Type B pancreatic cell (in vitro differentiated cells): ENCODE measurements around the gene BLOC1S2. TPM values are rescaled to one million over a fixed set of nuclear protein-coding genes. Genes with fewer than 3 reads are reported as not detected.
A peak's percentile ranks its signal among the peaks of the same experiment; 100 is the strongest.

ENCODE experiments used
- DNase-seq: peaks from one replicate; pipeline ENCODE4 v3.0.0; 2021; ENCODE audit warnings: mixed read lengths; ENCODE audit not compliant: unreplicated experiment; ENCODE audit errors: extremely low spot score
- H3K27ac Mint-ChIP-seq: 2 replicates; pipeline ENCODE4 v1.8.0; 2021; ENCODE audit warnings: mild to moderate bottlenecking, mixed read lengths
- H3K27me3 Mint-ChIP-seq: 2 replicates; pipeline ENCODE4 v1.8.0; 2021; ENCODE audit warnings: mixed read lengths
- H3K36me3 Mint-ChIP-seq: 2 replicates; pipeline ENCODE4 v1.8.0; 2021; ENCODE audit warnings: mixed read lengths
- H3K4me1 Mint-ChIP-seq: one replicate; pipeline ENCODE4 v1.8.0; 2021; ENCODE audit warnings: mixed read lengths; ENCODE audit not compliant: unreplicated experiment
- H3K4me3 Mint-ChIP-seq: 2 replicates; pipeline ENCODE4 v1.8.0; 2021; ENCODE audit warnings: mild to moderate bottlenecking, mixed read lengths
- H3K9me3 Mint-ChIP-seq: 2 replicates; pipeline ENCODE4 v1.8.0; 2021; ENCODE audit warnings: mixed read lengths
- CTCF ChIP-seq: fragments of 200-600 bp; sonication (generic); conservative IDR thresholded peaks from 2 replicates; pipeline ENCODE4 v1.5.0; 2021; ENCODE audit warnings: antibody characterized with exemption, mild to moderate bottlenecking
- total RNA-seq: library from RNA; stranded (reverse); gene quantifications from 2 replicates; pipeline ENCODE4 v1.2.1, GENCODE V29; 2021; ENCODE audit warnings: low replicate concordance

BLOC1S2 gene
- total RNA-seq, 1 donor from 2014 or later, result 39.5 TPM

GRCh38 chr10:100318207-100318606 lies 31.7 kb upstream of the BLOC1S2 start:
- H3K36me3 Mint-ChIP-seq, result no peaks in the 10 kb centered on the region
- no peak overlapping the region for H3K27ac Mint-ChIP-seq
- no peaks in the 10 kb centered on the region for H3K4me1 Mint-ChIP-seq
- no peak for TF ChIP-seq CTCF
- no peak for DNase-seq
- peaks cover 57% of the 10 kb centered on the region for H3K27me3 Mint-ChIP-seq
- H3K4me3 Mint-ChIP-seq, result no peak overlapping the region
- no peaks in the 10 kb centered on the region for H3K9me3 Mint-ChIP-seq

GRCh38 chr10:100315615-100316014 lies 29.1 kb upstream of the BLOC1S2 start:
- Mint-ChIP-seq H3K27me3 (peaks cover 73% of the 10 kb centered on the region), H3K4me3 (no peak overlapping the region), H3K27ac (no peak overlapping the region), H3K36me3 (no peaks in the 10 kb centered on the region), H3K4me1 (no peaks in the 10 kb centered on the region), H3K9me3 (no peaks in the 10 kb centered on the region)
- no peak for TF ChIP-seq CTCF
- DNase-seq, result no peak

- no peaks in the 10 kb centered on the region for H3K36me3 Mint-ChIP-seq
- TF ChIP-seq CTCF, result no peak
- H3K4me1 Mint-ChIP-seq, result no peaks in the 10 kb centered on the region
- no peak overlapping the region for H3K27ac Mint-ChIP-seq
- H3K4me3 Mint-ChIP-seq, result no peak overlapping the region
- peaks cover 73% of the 10 kb centered on the region for H3K27me3 Mint-ChIP-seq
- H3K9me3 Mint-ChIP-seq, result no peaks in the 10 kb centered on the region
- DNase-seq, result no peak
Measured at GRCh38 chr10:100311298-100311697, 24.8 kb upstream of the BLOC1S2 start.

- Mint-ChIP-seq H3K4me3 (no peak overlapping the region), H3K27me3 (peaks cover 56% of the 10 kb centered on the region), H3K9me3 (no peaks in the 10 kb centered on the region), H3K4me1 (peaks cover 5% of the 10 kb centered on the region), H3K36me3 (no peaks in the 10 kb centered on the region), H3K27ac (no peak overlapping the region)
- no peak for DNase-seq
- no peak for TF ChIP-seq CTCF
Measured at GRCh38 chr10:100307684-100308083, 21.2 kb upstream of the BLOC1S2 start.

- no peak for DNase-seq
- Mint-ChIP-seq H3K36me3 (no peaks in the 10 kb centered on the region), H3K4me1 (peaks cover 5% of the 10 kb centered on the region), H3K9me3 (no peaks in the 10 kb centered on the region), H3K27ac (peak overlapping the region; percentile 37), H3K27me3 (peaks cover 47% of the 10 kb centered on the region), H3K4me3 (no peak overlapping the region)
- TF ChIP-seq CTCF, result no peak
Measured at GRCh38 chr10:100306861-100307260, 20.4 kb upstream of the BLOC1S2 start.

- H3K4me3 Mint-ChIP-seq, result no peak overlapping the region
- H3K36me3 Mint-ChIP-seq, result no peaks in the 10 kb centered on the region
- peaks cover 32% of the 10 kb centered on the region for H3K27me3 Mint-ChIP-seq
- no peaks in the 10 kb centered on the region for H3K9me3 Mint-ChIP-seq
- DNase-seq, result no peak
- TF ChIP-seq CTCF, result no peak
- H3K4me1 Mint-ChIP-seq, result peaks cover 5% of the 10 kb centered on the region
- H3K27ac Mint-ChIP-seq, result no peak overlapping the region
Measured at GRCh38 chr10:100304414-100304813, 17.9 kb upstream of the BLOC1S2 start.
